Ishikawa (cell line): ENCODE measurements around the gene SPAG6.

Source experiments
- CEBPB ChIP-seq: IDR thresholded peaks from 2 replicates; pipeline ENCODE4 v1.6.1; 2012
- CREB1 ChIP-seq: IDR thresholded peaks from 2 replicates; pipeline ENCODE4 v1.6.1; 2012; ENCODE audit warnings: low read depth
- EP300 ChIP-seq: IDR thresholded peaks from 2 replicates; pipeline ENCODE4 v1.6.1; 2012; ENCODE audit warnings: borderline replicate concordance
- FOXM1 ChIP-seq: IDR thresholded peaks from 2 replicates; pipeline ENCODE4 v1.6.1; 2012; ENCODE audit warnings: low read depth, borderline replicate concordance
- NFIC ChIP-seq: IDR thresholded peaks from 2 replicates; pipeline ENCODE4 v1.6.1; 2012
- RAD21 ChIP-seq: IDR thresholded peaks from 2 replicates; pipeline ENCODE4 v1.6.1; 2012; ENCODE audit warnings: low read depth
- TAF1 ChIP-seq: IDR thresholded peaks from 2 replicates; pipeline ENCODE4 v1.6.1; 2012; ENCODE audit warnings: low read depth, mild to moderate bottlenecking
- TCF12 ChIP-seq: IDR thresholded peaks from 2 replicates; pipeline ENCODE4 v1.6.1; 2012; ENCODE audit warnings: low read depth
- TEAD4 ChIP-seq: IDR thresholded peaks from 2 replicates; pipeline ENCODE4 v1.6.1; 2012
- TF ChIP-seq, protein P1 (sequence below): IDR thresholded peaks from 2 replicates; pipeline ENCODE4 v1.6.1; 2012
- TF ChIP-seq, protein P2 (sequence below): IDR thresholded peaks from 2 replicates; pipeline ENCODE4 v1.6.1; 2012; ENCODE audit warnings: low read depth, mild to moderate bottlenecking

- TF ChIP-seq, protein P1, sequence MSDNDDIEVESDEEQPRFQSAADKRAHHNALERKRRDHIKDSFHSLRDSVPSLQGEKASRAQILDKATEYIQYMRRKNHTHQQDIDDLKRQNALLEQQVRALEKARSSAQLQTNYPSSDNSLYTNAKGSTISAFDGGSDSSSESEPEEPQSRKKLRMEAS: no peak
- no peak for TF ChIP-seq CEBPB
- TF ChIP-seq RAD21: no peak
- TF ChIP-seq, protein P2, sequence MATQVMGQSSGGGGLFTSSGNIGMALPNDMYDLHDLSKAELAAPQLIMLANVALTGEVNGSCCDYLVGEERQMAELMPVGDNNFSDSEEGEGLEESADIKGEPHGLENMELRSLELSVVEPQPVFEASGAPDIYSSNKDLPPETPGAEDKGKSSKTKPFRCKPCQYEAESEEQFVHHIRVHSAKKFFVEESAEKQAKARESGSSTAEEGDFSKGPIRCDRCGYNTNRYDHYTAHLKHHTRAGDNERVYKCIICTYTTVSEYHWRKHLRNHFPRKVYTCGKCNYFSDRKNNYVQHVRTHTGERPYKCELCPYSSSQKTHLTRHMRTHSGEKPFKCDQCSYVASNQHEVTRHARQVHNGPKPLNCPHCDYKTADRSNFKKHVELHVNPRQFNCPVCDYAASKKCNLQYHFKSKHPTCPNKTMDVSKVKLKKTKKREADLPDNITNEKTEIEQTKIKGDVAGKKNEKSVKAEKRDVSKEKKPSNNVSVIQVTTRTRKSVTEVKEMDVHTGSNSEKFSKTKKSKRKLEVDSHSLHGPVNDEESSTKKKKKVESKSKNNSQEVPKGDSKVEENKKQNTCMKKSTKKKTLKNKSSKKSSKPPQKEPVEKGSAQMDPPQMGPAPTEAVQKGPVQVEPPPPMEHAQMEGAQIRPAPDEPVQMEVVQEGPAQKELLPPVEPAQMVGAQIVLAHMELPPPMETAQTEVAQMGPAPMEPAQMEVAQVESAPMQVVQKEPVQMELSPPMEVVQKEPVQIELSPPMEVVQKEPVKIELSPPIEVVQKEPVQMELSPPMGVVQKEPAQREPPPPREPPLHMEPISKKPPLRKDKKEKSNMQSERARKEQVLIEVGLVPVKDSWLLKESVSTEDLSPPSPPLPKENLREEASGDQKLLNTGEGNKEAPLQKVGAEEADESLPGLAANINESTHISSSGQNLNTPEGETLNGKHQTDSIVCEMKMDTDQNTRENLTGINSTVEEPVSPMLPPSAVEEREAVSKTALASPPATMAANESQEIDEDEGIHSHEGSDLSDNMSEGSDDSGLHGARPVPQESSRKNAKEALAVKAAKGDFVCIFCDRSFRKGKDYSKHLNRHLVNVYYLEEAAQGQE: no peak
- no peak for TF ChIP-seq EP300
- TF ChIP-seq CREB1: no peak
- TF ChIP-seq TCF12: no peak
- no peak for TF ChIP-seq FOXM1
- no peak for TF ChIP-seq TEAD4
- TF ChIP-seq TAF1: no peak
- no peak for TF ChIP-seq NFIC
These were observed 25.7 kb upstream of the SPAG6 start for GRCh38 chr10:22319547-22319979.
